Upper lobe of left lung (tissue), 6 donors: Measurements from ENCODE around the gene TP53I3. TPM values are rescaled to one million over a fixed set of nuclear protein-coding genes. Genes with fewer than 3 reads are reported as not detected.

Experiments used
- ATAC-seq, 2 donors: fragments of 200-7000 bp; cut with Tn5 transposase; one replicate each; pipeline ENCODE4 v1.9.1; 2022; ENCODE audit warnings: mild to moderate bottlenecking in 2 of 2, moderate library complexity in 2 of 2; ENCODE audit not compliant: low FRiP score in 2 of 2
- DNase-seq, 2 donors: peaks; one replicate each; pipeline ENCODE4 v3.0.0-alpha.2; 2019 to 2020
- H3K27ac ChIP-seq, 4 donors: fragments of 200-600 bp; sonication (generic); one replicate each; pipeline ENCODE4 v1.5.1; 2016 to 2019
- H3K27me3 ChIP-seq, 4 donors: fragments of 200-600 bp; sonication (generic); one replicate each; pipeline ENCODE4 v1.5.1; 2017 to 2019
- H3K36me3 ChIP-seq, 4 donors: fragments of 200-600 bp; sonication (generic); one replicate each; pipeline ENCODE4 v1.5.1; 2016 to 2019
- H3K4me1 ChIP-seq, 4 donors: fragments of 200-600 bp; sonication (generic); one replicate each; pipeline ENCODE4 v1.5.1; 2018 to 2019
- H3K4me3 ChIP-seq, 4 donors: fragments of 200-600 bp; sonication (generic); one replicate each; pipeline ENCODE4 v1.5.1; 2017 to 2019; ENCODE audit warnings: mild to moderate bottlenecking in 2 of 4, moderate library complexity in 1 of 4
- H3K9me3 ChIP-seq, 4 donors: fragments of 200-600 bp; sonication (generic); one replicate each; pipeline ENCODE4 v1.5.1; 2018 to 2019
- EP300 ChIP-seq, 4 donors: sonication (generic); formaldehyde crosslinking; IDR thresholded peaks; one replicate each; pipeline ENCODE4 v1.5.1; 2017; ENCODE audit warnings: antibody characterized with exemption in 4 of 4, control low read depth in 2 of 4
- POLR2A ChIP-seq, 4 donors: fragments of 450-650 bp; IDR thresholded peaks; one replicate each; pipeline ENCODE4 v1.5.1; 2016 to 2017; ENCODE audit warnings: antibody characterized with exemption in 4 of 4, mild to moderate bottlenecking in 2 of 4
- POLR2AphosphoS5 ChIP-seq, 2 donors: sonication (generic); formaldehyde crosslinking; IDR thresholded peaks; one replicate each; pipeline ENCODE4 v1.5.1; 2017; ENCODE audit warnings: antibody characterized with exemption in 2 of 2
- WGBS, 2 donors: methylation state at CpG; one replicate each; pipeline ENCODE4 v1.1.5; 2017 to 2018; 5-methylcytosine and 5-hydroxymethylcytosine counted together
- total RNA-seq, 6 donors: library from RNA; depleted of rRNA in 4 of 6; stranded (reverse); fragments of >200 nt in 4 of 6; gene quantifications; one replicate each; pipeline versions ENCODE4 v1.1.0 to v1.2.1, GENCODE V29; 2016 to 2021
- TF ChIP-seq, protein P1 (sequence below), 6 experiments: fragments of 450-650 bp in 4 of 6; fragments of 200-600 bp in 2 of 6; sonication (generic) in 2 of 6; IDR thresholded peaks; one replicate each; pipeline ENCODE4 v1.5.1; 2016 to 2019; ENCODE audit warnings: antibody characterized with exemption in 6 of 6
- donor health status: DM: no; HTN: no; CAD: no; lungs with moderate emphysema.
- donor health status: DM: no; HTN: yes; CAD: no; lungs with severe emphysema.

Gene TP53I3
- total RNA-seq, 6 donors from 2014 or later = 27.0 to 110 (median 69.6) TPM

DNA sequence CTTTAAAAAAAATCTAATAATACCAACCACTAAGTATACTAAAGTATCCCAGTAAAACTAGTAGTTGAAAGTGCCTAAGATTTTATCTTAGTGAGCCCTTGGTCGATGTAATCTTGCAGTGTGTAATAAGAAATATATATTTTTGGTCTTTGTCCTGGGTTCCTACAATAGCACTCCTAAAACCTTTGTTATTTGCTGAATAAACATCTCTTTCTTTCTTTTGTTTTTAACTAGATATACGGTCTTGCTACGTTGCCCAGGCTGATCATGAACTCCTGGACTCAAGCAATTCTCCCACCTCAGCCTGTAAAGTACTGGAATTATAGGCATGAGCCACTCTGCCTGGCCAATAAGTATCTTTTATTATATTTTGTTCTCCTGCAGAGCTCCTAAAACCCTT is 2.4 kb upstream of the TP53I3 start:
- 89 to 92% methylated on average over 3 of the region's 3 CpGs for WGBS, 2 donors
- Histone ChIP-seq H3K27ac (no peak overlapping the region), H3K9me3 (no peaks in the 10 kb centered on the region), H3K36me3 (peaks cover 0 to 30% (median 8%) of the 10 kb centered on the region in 4 donors), H3K4me3 (no peak overlapping the region), H3K4me1 (peaks cover 19 to 24% (median 22%) of the 10 kb centered on the region in 4 donors), H3K27me3 (no peaks in the 10 kb centered on the region)
- TF ChIP-seq POLR2A (IDR thresholded peaks at IDR 0.05) (no peak), POLR2AphosphoS5 (IDR thresholded peaks at IDR 0.05) (no peak), EP300 (IDR thresholded peaks at IDR 0.05) (no peak)
- TF ChIP-seq, protein P1, sequence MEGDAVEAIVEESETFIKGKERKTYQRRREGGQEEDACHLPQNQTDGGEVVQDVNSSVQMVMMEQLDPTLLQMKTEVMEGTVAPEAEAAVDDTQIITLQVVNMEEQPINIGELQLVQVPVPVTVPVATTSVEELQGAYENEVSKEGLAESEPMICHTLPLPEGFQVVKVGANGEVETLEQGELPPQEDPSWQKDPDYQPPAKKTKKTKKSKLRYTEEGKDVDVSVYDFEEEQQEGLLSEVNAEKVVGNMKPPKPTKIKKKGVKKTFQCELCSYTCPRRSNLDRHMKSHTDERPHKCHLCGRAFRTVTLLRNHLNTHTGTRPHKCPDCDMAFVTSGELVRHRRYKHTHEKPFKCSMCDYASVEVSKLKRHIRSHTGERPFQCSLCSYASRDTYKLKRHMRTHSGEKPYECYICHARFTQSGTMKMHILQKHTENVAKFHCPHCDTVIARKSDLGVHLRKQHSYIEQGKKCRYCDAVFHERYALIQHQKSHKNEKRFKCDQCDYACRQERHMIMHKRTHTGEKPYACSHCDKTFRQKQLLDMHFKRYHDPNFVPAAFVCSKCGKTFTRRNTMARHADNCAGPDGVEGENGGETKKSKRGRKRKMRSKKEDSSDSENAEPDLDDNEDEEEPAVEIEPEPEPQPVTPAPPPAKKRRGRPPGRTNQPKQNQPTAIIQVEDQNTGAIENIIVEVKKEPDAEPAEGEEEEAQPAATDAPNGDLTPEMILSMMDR (IDR thresholded peaks at IDR 0.05) = no peak
- ATAC-seq (no peak), DNase-seq (no peak)

DNA sequence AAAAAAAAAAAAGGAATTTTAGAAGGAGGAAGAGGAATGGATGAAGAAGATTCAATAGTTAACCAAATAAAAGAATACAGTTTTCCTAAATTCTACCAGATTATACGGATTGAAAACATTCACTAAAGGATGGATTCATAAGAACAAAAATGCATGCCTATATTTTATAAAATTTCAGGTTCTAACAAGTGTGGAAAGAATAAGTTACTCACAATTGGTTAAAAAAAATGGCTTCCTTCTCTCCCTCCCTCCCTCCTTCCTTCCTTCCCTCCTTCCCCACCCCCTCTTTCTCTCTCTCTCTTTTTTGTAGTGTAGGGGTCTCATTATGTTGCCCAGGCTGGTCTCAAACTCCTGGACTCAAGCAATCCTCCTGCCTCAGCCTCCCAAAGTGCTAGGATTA is 1.6 kb upstream of the TP53I3 start:
- H3K36me3 ChIP-seq = peaks cover 0 to 36% (median 10%) of the 10 kb centered on the region in 4 donors
- no peaks in the 10 kb centered on the region for H3K9me3 ChIP-seq
- ATAC-seq (no peak), DNase-seq (no peak)
- TF ChIP-seq, protein P1 (IDR thresholded peaks at IDR 0.05) = no peak
- TF ChIP-seq POLR2AphosphoS5 (IDR thresholded peaks at IDR 0.05) (no peak), EP300 (IDR thresholded peaks at IDR 0.05) (no peak), POLR2A (IDR thresholded peaks at IDR 0.05) (no peak)
- 91 to 93% methylated on average over 1 of the region's 1 CpG for WGBS, 2 donors
- H3K27me3 ChIP-seq = no peaks in the 10 kb centered on the region
- H3K4me3 ChIP-seq = no peak overlapping the region
- H3K27ac ChIP-seq = no peak overlapping the region
- peaks cover 21 to 31% (median 25%) of the 10 kb centered on the region in 4 donors for H3K4me1 ChIP-seq

DNA sequence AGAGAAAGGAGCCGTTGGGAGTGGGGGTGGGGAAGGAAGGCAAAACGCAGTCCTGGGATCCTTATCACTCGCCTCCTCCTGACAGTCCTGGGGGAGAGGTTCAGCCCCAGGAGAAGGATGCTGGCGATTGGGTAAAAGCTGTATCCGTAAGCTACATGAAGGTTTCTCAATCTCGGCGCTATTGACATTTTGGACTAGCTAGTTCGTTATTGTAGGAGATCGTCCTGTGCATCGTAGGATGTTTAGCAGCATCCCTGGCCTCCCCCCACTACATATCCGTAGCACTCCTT is 511 bp upstream of the TP53I3 start:
- ATAC-seq (no peak), DNase-seq (no peak)
- H3K9me3 ChIP-seq = no peaks in the 10 kb centered on the region
- peak overlapping the region; percentile 6 to 64 (median 58) for H3K4me3 ChIP-seq
- WGBS, 2 donors = 21 to 25% methylated on average over 11 of the region's 11 CpGs
- peak overlapping the region; percentile 85 to 97 (median 90) for H3K27ac ChIP-seq
- H3K36me3 ChIP-seq = peaks cover 0 to 42% (median 13%) of the 10 kb centered on the region in 4 donors
- H3K27me3 ChIP-seq = no peaks in the 10 kb centered on the region
- TF ChIP-seq POLR2A (IDR thresholded peaks at IDR 0.05) = no peak
- no peak for TF ChIP-seq POLR2AphosphoS5 (IDR thresholded peaks at IDR 0.05)
- TF ChIP-seq, protein P1 (IDR thresholded peaks at IDR 0.05) = no peak
- no peak for TF ChIP-seq EP300 (IDR thresholded peaks at IDR 0.05)
- H3K4me1 ChIP-seq = peaks cover 22 to 34% (median 28%) of the 10 kb centered on the region in 4 donors

DNA sequence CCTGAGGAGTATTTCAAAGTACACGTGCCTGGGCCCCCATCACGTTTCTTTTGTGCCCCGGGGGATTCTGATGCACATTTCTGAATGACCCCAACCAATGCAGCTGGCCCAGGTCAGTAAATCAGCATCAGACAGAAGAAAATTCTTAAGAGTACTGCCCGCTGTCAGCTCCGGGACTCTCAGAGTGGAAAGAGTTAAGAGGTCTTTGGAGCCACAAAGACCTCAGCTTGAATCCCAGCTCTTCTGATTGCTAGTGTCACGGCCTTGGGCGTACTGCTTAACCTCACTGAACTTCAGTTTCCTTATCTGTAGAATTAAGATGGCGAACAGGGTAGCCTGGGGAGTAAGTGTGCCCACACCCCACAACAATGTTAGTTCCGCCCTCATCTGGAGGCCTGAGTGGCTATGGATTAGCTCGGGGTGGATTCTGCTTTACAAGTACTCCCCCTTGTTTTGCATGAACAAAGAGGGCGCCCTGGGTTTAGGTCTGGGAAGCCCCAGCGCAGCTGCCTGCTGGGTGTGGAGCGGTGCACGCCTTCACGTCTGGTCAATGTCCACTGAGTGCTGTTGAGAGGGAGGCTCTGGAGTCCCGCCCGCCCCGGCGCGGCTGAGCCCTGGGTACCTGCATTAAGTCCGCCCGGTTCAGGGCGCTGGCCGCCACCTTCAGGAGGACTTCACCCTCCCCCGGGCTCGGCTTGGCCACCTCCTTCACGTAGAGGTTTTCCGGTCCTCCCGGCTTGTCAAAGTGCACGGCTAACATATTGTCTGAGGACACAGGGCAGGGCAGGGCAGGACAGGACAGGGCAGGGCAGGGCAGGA is 858 bp downstream of the TP53I3 start:
- peak overlapping the region in 3 of 4 donors; percentile 57 to 64 (median 60) for H3K4me3 ChIP-seq
- H3K27me3 ChIP-seq = no peaks in the 10 kb centered on the region
- H3K27ac ChIP-seq = peak overlapping the region; percentile 85 to 97 (median 90)
- peaks cover 22 to 34% (median 28%) of the 10 kb centered on the region in 4 donors for H3K4me1 ChIP-seq
- WGBS, 2 donors = 10 to 21% methylated on average over 7 to 22 of the region's 30 CpGs
- peak; percentile 79 to 80 for ATAC-seq
- TF ChIP-seq EP300 (IDR thresholded peaks at IDR 0.05) (peak in 1 of 4 donors; percentile 9), POLR2AphosphoS5 (IDR thresholded peaks at IDR 0.05) (peak in 1 of 2 donors; percentile 1), POLR2A (IDR thresholded peaks at IDR 0.05) (peak in 3 of 4 donors; percentile 43 to 65 (median 54))
- TF ChIP-seq, protein P1 (IDR thresholded peaks at IDR 0.05) = no peak
- H3K9me3 ChIP-seq = no peaks in the 10 kb centered on the region
- peaks cover 0 to 45% (median 16%) of the 10 kb centered on the region in 4 donors for H3K36me3 ChIP-seq
- DNase-seq = peak; percentile 95 to 96
